ENCODE results near the gene ACOXL.

Gene ACOXL

GRCh38 chr2:110813896-110814295, 81.5 kb downstream of the ACOXL start:
- no peak overlapping the region for H3K4me3 ChIP-seq (ENCODE audit: low read depth, low read length)
- POLR2A ChIA-PET: interaction anchor here (0.6 kb wide), 1 partner anchor 307 kb away, joined by 3 read pairs; the partner anchor contains the start of gene BCL2L11
- no peak for DNase-seq (ENCODE audit: low read depth, low spot score)
- CTCF ChIA-PET: interaction anchor here (1.0 to 3.7 kb wide), 6 partner anchors 8 to 887 kb away, joined by 3 to 46 read pairs (median 8); no protein-coding TSS in a partner anchor
- TF ChIP-seq, protein P1, sequence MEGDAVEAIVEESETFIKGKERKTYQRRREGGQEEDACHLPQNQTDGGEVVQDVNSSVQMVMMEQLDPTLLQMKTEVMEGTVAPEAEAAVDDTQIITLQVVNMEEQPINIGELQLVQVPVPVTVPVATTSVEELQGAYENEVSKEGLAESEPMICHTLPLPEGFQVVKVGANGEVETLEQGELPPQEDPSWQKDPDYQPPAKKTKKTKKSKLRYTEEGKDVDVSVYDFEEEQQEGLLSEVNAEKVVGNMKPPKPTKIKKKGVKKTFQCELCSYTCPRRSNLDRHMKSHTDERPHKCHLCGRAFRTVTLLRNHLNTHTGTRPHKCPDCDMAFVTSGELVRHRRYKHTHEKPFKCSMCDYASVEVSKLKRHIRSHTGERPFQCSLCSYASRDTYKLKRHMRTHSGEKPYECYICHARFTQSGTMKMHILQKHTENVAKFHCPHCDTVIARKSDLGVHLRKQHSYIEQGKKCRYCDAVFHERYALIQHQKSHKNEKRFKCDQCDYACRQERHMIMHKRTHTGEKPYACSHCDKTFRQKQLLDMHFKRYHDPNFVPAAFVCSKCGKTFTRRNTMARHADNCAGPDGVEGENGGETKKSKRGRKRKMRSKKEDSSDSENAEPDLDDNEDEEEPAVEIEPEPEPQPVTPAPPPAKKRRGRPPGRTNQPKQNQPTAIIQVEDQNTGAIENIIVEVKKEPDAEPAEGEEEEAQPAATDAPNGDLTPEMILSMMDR (IDR thresholded peaks at IDR 0.05; ENCODE audit: insufficient read depth, low read length, missing control alignments): no peak

GRCh38 chr2:110815938-110816337, 83.6 kb downstream of the ACOXL start:
- ChIA-PET POLR2A (no interaction called here), CTCF (interaction anchor here (1.1 kb wide), 1 partner anchor 19 kb away, joined by 3 read pairs; no protein-coding TSS in a partner anchor)
- DNase-seq (ENCODE audit: low read depth, low spot score): no peak
- TF ChIP-seq, protein P1 (IDR thresholded peaks at IDR 0.05; ENCODE audit: insufficient read depth, low read length, missing control alignments): no peak
- H3K4me3 ChIP-seq (ENCODE audit: low read depth, low read length): no peak overlapping the region

GRCh38 chr2:110816404-110817365, 84.3 kb downstream of the ACOXL start:
- ChIA-PET CTCF (interaction anchor here (1.1 to 1.3 kb wide), 2 partner anchors 20 to 885 kb away, joined by 3 read pairs; no protein-coding TSS in a partner anchor), POLR2A (no interaction called here)
- H3K4me3 ChIP-seq (ENCODE audit: low read depth, low read length): no peak overlapping the region
- DNase-seq (ENCODE audit: low read depth, low spot score): no peak
- TF ChIP-seq, protein P1 (IDR thresholded peaks at IDR 0.05; ENCODE audit: insufficient read depth, low read length, missing control alignments): no peak

DNA sequence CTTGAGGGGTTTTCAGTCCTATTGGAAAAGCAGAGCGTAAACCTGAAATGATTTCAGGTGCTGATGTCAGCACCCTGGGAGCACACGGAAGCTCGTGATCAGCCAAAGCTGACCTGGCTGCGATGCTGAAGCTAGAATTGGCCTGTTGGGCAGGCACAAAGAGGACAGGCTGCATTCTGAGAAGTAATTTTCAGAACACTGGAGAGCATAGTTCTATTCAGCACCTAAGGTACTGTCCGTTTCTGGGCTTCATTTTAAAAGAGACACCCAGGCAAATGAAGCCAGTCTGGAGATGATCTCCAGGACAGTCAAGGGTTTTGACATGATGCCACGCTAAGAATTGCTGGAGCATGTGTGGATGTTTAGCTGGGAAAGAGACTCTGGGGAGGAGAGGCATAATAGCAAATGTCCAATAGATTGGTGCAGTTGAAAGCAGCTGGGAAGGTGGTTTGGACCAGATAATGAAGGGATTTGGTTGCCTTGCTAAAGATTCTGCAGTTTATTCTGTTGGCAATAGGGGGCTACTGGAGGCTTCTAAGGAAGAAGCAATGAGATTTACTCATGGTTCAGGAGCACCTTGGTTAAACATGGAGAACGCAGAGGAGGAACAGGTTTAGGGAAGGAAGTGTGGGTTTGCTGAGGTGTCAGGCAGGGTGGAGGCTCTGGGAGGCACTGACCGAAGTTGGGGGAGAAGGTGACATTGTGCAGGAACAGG, 86.6 kb downstream of the ACOXL start:
- TF ChIP-seq, protein P1 (IDR thresholded peaks at IDR 0.05; ENCODE audit: insufficient read depth, low read length, missing control alignments): no peak
- no peak overlapping the region for H3K4me3 ChIP-seq (ENCODE audit: low read depth, low read length)
- CTCF ChIA-PET: no interaction called here
- POLR2A ChIA-PET: no interaction called here
- DNase-seq (ENCODE audit: low read depth, low spot score): no peak

GRCh38 chr2:110819711-110820110, 87.3 kb downstream of the ACOXL start:
- TF ChIP-seq, protein P1 (IDR thresholded peaks at IDR 0.05; ENCODE audit: insufficient read depth, low read length, missing control alignments): no peak
- CTCF ChIA-PET: no interaction called here
- DNase-seq (ENCODE audit: low read depth, low spot score): no peak
- POLR2A ChIA-PET: no interaction called here
- no peak overlapping the region for H3K4me3 ChIP-seq (ENCODE audit: low read depth, low read length)

DNA sequence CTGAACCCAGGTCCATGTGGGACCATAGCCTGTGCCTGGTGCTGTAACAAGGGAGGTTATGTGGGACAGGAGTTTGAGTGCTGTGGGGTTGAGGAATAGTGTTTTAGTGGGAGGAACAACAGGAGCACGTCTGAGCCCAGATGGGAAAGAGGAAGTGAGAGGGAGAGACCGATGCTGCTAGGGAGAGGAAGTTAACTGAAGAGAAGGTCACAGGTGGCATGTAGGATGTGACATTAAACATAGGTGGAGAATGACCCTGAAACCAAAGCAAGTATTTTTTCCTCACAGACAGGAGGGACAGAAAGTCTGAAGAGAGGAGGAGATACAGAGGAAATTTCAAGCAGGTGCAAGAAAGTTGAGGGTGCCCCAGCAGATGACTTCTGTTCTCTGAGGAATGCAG, 87.8 kb downstream of the ACOXL start:
- CTCF ChIA-PET: interaction anchor here (3.6 kb wide), 1 partner anchor 8 kb away, joined by 22 read pairs; no protein-coding TSS in a partner anchor
- H3K4me3 ChIP-seq (ENCODE audit: low read depth, low read length): no peak overlapping the region
- no peak for DNase-seq (ENCODE audit: low read depth, low spot score)

More for the DNA sequence above, 87.8 kb downstream of the ACOXL start:
- POLR2A ChIA-PET: no interaction called here
- TF ChIP-seq, protein P1 (IDR thresholded peaks at IDR 0.05; ENCODE audit: insufficient read depth, low read length, missing control alignments): no peak

All from AG04449 (cell line).